ENCODE results near the gene USH2A. TPM values are rescaled to one million over a fixed set of nuclear protein-coding genes. Genes with fewer than 3 reads are reported as not detected.

The USH2A gene
- total RNA-seq, 4 donors from 2014 or later, result under 0.01 to 2.0 (median 0.22) TPM; not detected in 1

DNA sequence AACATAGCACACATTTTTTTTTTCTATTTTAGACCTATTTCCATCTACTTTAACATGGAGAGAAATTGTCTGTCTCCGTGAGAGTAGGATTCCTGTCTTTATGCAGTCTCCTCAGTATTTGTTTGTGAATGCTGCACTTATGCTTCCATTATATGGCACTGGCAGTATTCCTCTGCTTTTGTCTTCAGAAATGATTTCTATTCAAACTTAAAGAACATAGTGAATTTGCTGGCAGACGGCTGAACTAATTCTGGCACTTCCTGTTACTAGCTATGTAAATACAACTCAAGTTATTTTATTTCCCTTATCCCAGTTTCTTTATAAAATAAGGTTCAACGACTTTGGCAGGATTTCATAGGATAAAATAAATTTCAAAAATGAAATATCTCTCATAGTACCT, 810.9 kb downstream of the USH2A start:
- H3K27ac ChIP-seq, result no peak overlapping the region
- no peaks in the 10 kb centered on the region for H3K4me1 ChIP-seq
- no peak overlapping the region for H3K4me3 ChIP-seq (replicated peaks in 1 of 3)
- TF ChIP-seq POLR2A (IDR thresholded peaks at IDR 0.05), result no peak
- TF ChIP-seq, protein P1, sequence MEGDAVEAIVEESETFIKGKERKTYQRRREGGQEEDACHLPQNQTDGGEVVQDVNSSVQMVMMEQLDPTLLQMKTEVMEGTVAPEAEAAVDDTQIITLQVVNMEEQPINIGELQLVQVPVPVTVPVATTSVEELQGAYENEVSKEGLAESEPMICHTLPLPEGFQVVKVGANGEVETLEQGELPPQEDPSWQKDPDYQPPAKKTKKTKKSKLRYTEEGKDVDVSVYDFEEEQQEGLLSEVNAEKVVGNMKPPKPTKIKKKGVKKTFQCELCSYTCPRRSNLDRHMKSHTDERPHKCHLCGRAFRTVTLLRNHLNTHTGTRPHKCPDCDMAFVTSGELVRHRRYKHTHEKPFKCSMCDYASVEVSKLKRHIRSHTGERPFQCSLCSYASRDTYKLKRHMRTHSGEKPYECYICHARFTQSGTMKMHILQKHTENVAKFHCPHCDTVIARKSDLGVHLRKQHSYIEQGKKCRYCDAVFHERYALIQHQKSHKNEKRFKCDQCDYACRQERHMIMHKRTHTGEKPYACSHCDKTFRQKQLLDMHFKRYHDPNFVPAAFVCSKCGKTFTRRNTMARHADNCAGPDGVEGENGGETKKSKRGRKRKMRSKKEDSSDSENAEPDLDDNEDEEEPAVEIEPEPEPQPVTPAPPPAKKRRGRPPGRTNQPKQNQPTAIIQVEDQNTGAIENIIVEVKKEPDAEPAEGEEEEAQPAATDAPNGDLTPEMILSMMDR (IDR thresholded peaks at IDR 0.05), result no peak
- WGBS, 2 donors, result 72% methylated on average over 3 of the region's 3 CpGs
- no peaks in the 10 kb centered on the region for H3K27me3 ChIP-seq
- H3K36me3 ChIP-seq, result peaks cover 8 to 23% of the 10 kb centered on the region in 2 donors
- no peak for DNase-seq
- H3K9me3 ChIP-seq, result no peaks in the 10 kb centered on the region
- intact Hi-C loops (cut with DNase I), result no loop called here

- intact Hi-C loops (cut with DNase I), result no loop called here
- 86 to 93% methylated on average over 4 of the region's 4 CpGs for WGBS, 2 donors
- Histone ChIP-seq H3K36me3 (peaks cover 8 to 23% of the 10 kb centered on the region in 2 donors), H3K4me3 (replicated peaks in 1 of 3) (no peak overlapping the region), H3K4me1 (peaks cover 0 to 4% of the 10 kb centered on the region in 2 donors), H3K27me3 (no peaks in the 10 kb centered on the region), H3K27ac (no peak overlapping the region), H3K9me3 (no peaks in the 10 kb centered on the region)
- no peak for TF ChIP-seq POLR2A (IDR thresholded peaks at IDR 0.05)
- no peak for DNase-seq
These were observed 814.6 kb downstream of the USH2A start for GRCh38 chr1:215608646-215609045.

DNA sequence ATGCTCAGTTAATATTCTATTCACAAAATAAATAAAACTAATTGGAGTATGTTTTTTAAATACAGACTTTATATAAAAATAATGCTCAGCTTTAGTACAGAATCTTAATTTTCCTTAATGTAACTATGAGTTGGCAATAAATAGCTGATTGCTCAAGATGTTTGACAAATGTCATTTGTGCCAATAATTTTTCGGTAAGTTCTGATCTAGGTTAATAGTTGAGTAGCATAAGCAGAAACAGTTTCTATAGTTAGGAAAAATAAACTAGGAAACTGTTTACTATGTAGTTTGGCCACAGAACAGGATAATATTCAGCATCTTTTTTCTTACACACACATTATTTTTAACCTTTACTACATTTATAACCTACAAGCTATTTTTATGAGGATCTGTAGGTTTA, 815.8 kb downstream of the USH2A start:
- intact Hi-C loops (cut with DNase I), result no loop called here
- no peak for TF ChIP-seq POLR2A (IDR thresholded peaks at IDR 0.05)
- TF ChIP-seq, protein P1 (IDR thresholded peaks at IDR 0.05), result no peak
- Histone ChIP-seq H3K4me1 (peaks cover 0 to 4% of the 10 kb centered on the region in 2 donors), H3K4me3 (replicated peaks in 1 of 3) (no peak overlapping the region), H3K27me3 (no peaks in the 10 kb centered on the region), H3K27ac (no peak overlapping the region), H3K36me3 (peaks cover 8 to 12% of the 10 kb centered on the region in 2 donors), H3K9me3 (no peaks in the 10 kb centered on the region)
- no peak for DNase-seq
- 82 to 85% methylated on average over 1 of the region's 1 CpG for WGBS, 2 donors

DNA sequence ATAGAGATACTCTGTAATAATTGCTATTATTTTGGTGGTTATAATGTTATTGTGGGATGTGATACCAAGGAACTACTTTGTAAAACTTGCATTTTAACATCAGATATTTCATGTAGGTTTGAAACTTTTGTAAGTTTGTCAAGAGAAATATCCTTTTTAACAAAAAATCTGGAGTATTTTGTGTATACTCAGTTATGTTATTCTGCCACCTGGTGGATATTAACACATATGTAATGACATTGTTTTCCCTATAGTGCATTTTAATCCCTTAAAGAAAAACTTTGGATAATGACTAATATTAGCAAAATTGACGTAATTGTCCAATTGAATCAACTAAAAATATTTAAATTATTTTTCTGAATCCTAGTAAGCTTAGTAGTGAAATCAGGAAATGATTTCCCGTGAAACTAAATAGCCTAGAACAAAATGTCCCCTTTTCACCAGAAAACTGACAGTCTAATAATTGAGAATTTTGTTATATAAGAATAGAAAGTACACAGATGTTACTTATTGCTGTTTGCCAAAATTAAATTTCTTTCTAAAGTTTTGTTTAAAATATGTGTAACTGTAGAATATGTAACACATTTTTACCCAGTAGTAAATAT, 816.6 kb downstream of the USH2A start:
- H3K36me3 ChIP-seq, result peaks cover 6 to 8% of the 10 kb centered on the region in 2 donors
- 83 to 89% methylated on average over 2 of the region's 2 CpGs for WGBS, 2 donors
- peaks cover 0 to 4% of the 10 kb centered on the region in 2 donors for H3K4me1 ChIP-seq
- no peaks in the 10 kb centered on the region for H3K27me3 ChIP-seq
- no peak overlapping the region for H3K27ac ChIP-seq
- H3K9me3 ChIP-seq, result no peaks in the 10 kb centered on the region
- DNase-seq, result no peak
- H3K4me3 ChIP-seq (replicated peaks in 1 of 3), result no peak overlapping the region
- no peak for TF ChIP-seq POLR2A (IDR thresholded peaks at IDR 0.05)
- TF ChIP-seq, protein P1 (IDR thresholded peaks at IDR 0.05), result peak in 4 of 6 experiments; percentile 18 to 51 (median 46)
- intact Hi-C loops (cut with DNase I), result no loop called here

- 41 to 49% methylated on average over 3 of the region's 3 CpGs for WGBS, 2 donors
- TF ChIP-seq, protein P1 (IDR thresholded peaks at IDR 0.05), result no peak
- TF ChIP-seq POLR2A (IDR thresholded peaks at IDR 0.05), result no peak
- Histone ChIP-seq H3K9me3 (no peaks in the 10 kb centered on the region), H3K4me3 (replicated peaks in 1 of 3) (no peak overlapping the region), H3K4me1 (peaks cover 0 to 4% of the 10 kb centered on the region in 2 donors), H3K36me3 (peaks cover 6 to 8% of the 10 kb centered on the region in 2 donors), H3K27me3 (no peaks in the 10 kb centered on the region), H3K27ac (no peak overlapping the region)
- intact Hi-C loops (cut with DNase I), result no loop called here
- no peak for DNase-seq
These were observed 817.2 kb downstream of the USH2A start for GRCh38 chr1:215606036-215606435.
